H1 (cell line): Measurements from ENCODE around the gene PIGU. TPM values are rescaled to one million over a fixed set of nuclear protein-coding genes. Genes with fewer than 3 reads are reported as not detected.

ENCODE experiments used
- BRCA1 ChIP-seq: IDR thresholded peaks from 2 replicates; pipeline ENCODE4 v1.6.1; 2012; ENCODE audit warnings: low read depth, low read length, improper control_type of control experiment
- SUZ12 ChIP-seq: fragments of 200-600 bp; sonication (generic); IDR thresholded peaks from 2 replicates; pipeline ENCODE4 v1.6.1; 2012; ENCODE audit warnings: mild to moderate bottlenecking, inconsistent platforms, low read length, moderate library complexity, mixed read lengths
- polyA plus RNA-seq, 7 experiments: library from polyadenylated mRNA; depleted of rRNA in 3 of 7; stranded (reverse) in 5 of 7; unstranded in 2 of 7; fragments of >200 nt in 5 of 7; fragments of 200-250 nt in 2 of 7; gene quantifications; 1 replicate in 5 of 7; 2 replicates in 1 of 7; 4 replicates in 1 of 7; pipeline versions ENCODE4 v1.2.1 to v1.2.3, GENCODE V29; 2011 to 2013; ENCODE audit warnings: missing spikeins in 2 of 7, mixed read lengths in 2 of 7
- total RNA-seq: library from RNA; stranded (reverse); fragmentation: NEBNext Ultra II Directional; extraction: Animal tissue kit (Norgen Biotek cat#: 25700); gene quantifications from 2 replicates; pipeline ENCODE4 v1.2.1, GENCODE V29; 2021

The PIGU gene
- total and polyA plus RNA-seq, 2 of the 8 experiments (the other 6 are each of a cell fraction or from before 2014, with no cell fraction given): 28.3 to 117 TPM

- TF ChIP-seq SUZ12: no peak
- TF ChIP-seq BRCA1: no peak
Observed at GRCh38 chr20:34693414-34693813, 16.5 kb upstream of the PIGU start (continued).
